SH-SY5Y (cell line): Measurements from ENCODE around the gene ZNF836.

Source experiments
- GATA2 ChIP-seq: IDR thresholded peaks from 2 replicates; pipeline ENCODE4 v1.6.1; 2011; ENCODE audit warnings: mild to moderate bottlenecking, low read depth, low read length
- GATA3 ChIP-seq: IDR thresholded peaks from 2 replicates; pipeline ENCODE4 v1.6.1; 2011; ENCODE audit warnings: low read depth, mild to moderate bottlenecking, low read length, moderate library complexity

Gene ZNF836

GRCh38 chr19:52140032-52140710 is 31.2 kb downstream of the ZNF836 start:
- TF ChIP-seq GATA2 (no peak), GATA3 (no peak)

GRCh38 chr19:52139252-52140031 is 32.0 kb downstream of the ZNF836 start, which contains the start of gene ZNF616:
TSS of gene ZNF616 (minus strand) at chr19:52139938. CDS start at chr19:52130512, 9,426 bp downstream.
- no peak for TF ChIP-seq GATA3
- TF ChIP-seq GATA2, result no peak

GRCh38 chr19:52138983-52139251 is 32.5 kb downstream of the ZNF836 start:
- TF ChIP-seq GATA2 (no peak), GATA3 (no peak)

GRCh38 chr19:52138278-52138982 is 33.0 kb downstream of the ZNF836 start:
- TF ChIP-seq GATA2 (no peak), GATA3 (no peak)

- TF ChIP-seq GATA2 (no peak), GATA3 (no peak)
Observed at GRCh38 chr19:52120286-52120685, 51.1 kb downstream of the ZNF836 start.

- TF ChIP-seq GATA2 (no peak), GATA3 (no peak)
Observed at GRCh38 chr19:52115526-52116053, 55.8 kb downstream of the ZNF836 start.

GRCh38 chr19:52114691-52115090 is 56.7 kb downstream of the ZNF836 start:
- TF ChIP-seq GATA3, result no peak
- TF ChIP-seq GATA2, result no peak

GRCh38 chr19:52112624-52113023 is 58.8 kb downstream of the ZNF836 start:
- no peak for TF ChIP-seq GATA2
- TF ChIP-seq GATA3, result no peak

- TF ChIP-seq GATA3, result no peak
- TF ChIP-seq GATA2, result no peak
Observed at GRCh38 chr19:52110780-52111179, 60.6 kb downstream of the ZNF836 start.
